ENCODE data around the gene ABCF1.

GRCh38 chr6:30592287-30592686 lies 21.0 kb downstream of the ABCF1 start:
- TF ChIP-seq EZH2 (optimal IDR thresholded peaks at IDR 0.05; ENCODE audit: low read depth, low read length): no peak
- no peak for TF ChIP-seq CTCF (IDR thresholded peaks at IDR 0.05; ENCODE audit: low read length)
- TF ChIP-seq EZH2phosphoT487 (IDR thresholded peaks at IDR 0.05; ENCODE audit: low read length): no peak

Data from MM.1S (cell line).